ENCODE results near the gene FGFRL1. TPM values are rescaled to one million over a fixed set of nuclear protein-coding genes. Genes with fewer than 3 reads are reported as not detected.
"Not testable (repeated sequence)": the region's sequence is repeated elsewhere in the genome, so short reads cannot be mapped to it uniquely, and the experiment has no call there.

Gene FGFRL1
- total RNA-seq, 3 donors from 2014 or later, result 19.8 to 40.0 (median 22.9) TPM

GRCh38 chr4:1045595-1046201 is 34.3 kb downstream of the FGFRL1 start:
- H3K4me3 ChIP-seq, result peak overlapping the region in 2 of 3 donors; percentile 39 to 50
- no peak for DNase-seq (ENCODE audit: low spot score in 2 of 2)
- TF ChIP-seq POLR2AphosphoS5 (IDR thresholded peaks at IDR 0.05) (no peak), CTCF (IDR thresholded peaks at IDR 0.05) (no peak), POLR2A (IDR thresholded peaks at IDR 0.05) (no peak)
- H3K27ac ChIP-seq, result peak overlapping the region; percentile 10 to 87
- no peaks in the 10 kb centered on the region for H3K9me3 ChIP-seq
- intact Hi-C loops (cut with DNase I; ENCODE audit: low total_unique reads), result no loop called here
- H3K36me3 ChIP-seq, result no peaks in the 10 kb centered on the region
- H3K4me1 ChIP-seq, result peaks cover 8 to 40% of the 10 kb centered on the region in 2 donors
- no peaks in the 10 kb centered on the region for H3K27me3 ChIP-seq

GRCh38 chr4:1046581-1047011 is 35.2 kb downstream of the FGFRL1 start:
- peak; percentile 68 to 87 for DNase-seq (ENCODE audit: low spot score in 2 of 2)
- H3K4me1 ChIP-seq, result peaks cover 6 to 32% of the 10 kb centered on the region in 2 donors
- peak overlapping the region in 2 of 3 donors; percentile 31 to 53 for H3K4me3 ChIP-seq
- H3K9me3 ChIP-seq; H3K36me3 ChIP-seq; intact Hi-C loops (cut with DNase I; ENCODE audit: low total_unique reads); H3K27me3 ChIP-seq: not testable (repeated sequence)
- peak overlapping the region; percentile 48 to 87 for H3K27ac ChIP-seq

- DNase-seq (ENCODE audit: low spot score in 2 of 2), result peak in 1 of 2 donors; percentile 50
- intact Hi-C loops (cut with DNase I; ENCODE audit: low total_unique reads), result no loop called here
These were observed 35.9 kb downstream of the FGFRL1 start for GRCh38 chr4:1047106-1047975.

GRCh38 chr4:1047976-1048772 is 36.7 kb downstream of the FGFRL1 start:
- no peaks in the 10 kb centered on the region for H3K9me3 ChIP-seq
- peak overlapping the region in 1 of 2 donors; percentile 87 for H3K27ac ChIP-seq
- peak in 1 of 2 donors; percentile 44 for DNase-seq (ENCODE audit: low spot score in 2 of 2)
- TF ChIP-seq POLR2A (IDR thresholded peaks at IDR 0.05) (no peak), POLR2AphosphoS5 (IDR thresholded peaks at IDR 0.05) (no peak), CTCF (IDR thresholded peaks at IDR 0.05) (no peak)
- peaks cover 0 to 32% of the 10 kb centered on the region in 2 donors for H3K4me1 ChIP-seq
- intact Hi-C loops (cut with DNase I; ENCODE audit: low total_unique reads), result no loop called here
- H3K27me3 ChIP-seq, result peaks cover 0 to 15% of the 10 kb centered on the region in 2 donors
- peak overlapping the region in 2 of 3 donors; percentile 31 to 53 for H3K4me3 ChIP-seq
- H3K36me3 ChIP-seq, result no peaks in the 10 kb centered on the region

More at GRCh38 chr4:1047106-1047975, 35.9 kb downstream of the FGFRL1 start:
- no peak for TF ChIP-seq POLR2A (IDR thresholded peaks at IDR 0.05)
- TF ChIP-seq POLR2AphosphoS5 (IDR thresholded peaks at IDR 0.05), result no peak
- TF ChIP-seq CTCF (IDR thresholded peaks at IDR 0.05), result no peak
- no peaks in the 10 kb centered on the region for H3K36me3 ChIP-seq
- peak overlapping the region in 2 of 3 donors; percentile 31 to 53 for H3K4me3 ChIP-seq
- no peaks in the 10 kb centered on the region for H3K9me3 ChIP-seq
- H3K27me3 ChIP-seq, result peaks cover 0 to 11% of the 10 kb centered on the region in 2 donors
- peak overlapping the region; percentile 48 to 87 for H3K27ac ChIP-seq
- peaks cover 0 to 32% of the 10 kb centered on the region in 2 donors for H3K4me1 ChIP-seq

Data from breast epithelium (tissue), 4 donors.